ENCODE measurements around the gene MBP.

DNA sequence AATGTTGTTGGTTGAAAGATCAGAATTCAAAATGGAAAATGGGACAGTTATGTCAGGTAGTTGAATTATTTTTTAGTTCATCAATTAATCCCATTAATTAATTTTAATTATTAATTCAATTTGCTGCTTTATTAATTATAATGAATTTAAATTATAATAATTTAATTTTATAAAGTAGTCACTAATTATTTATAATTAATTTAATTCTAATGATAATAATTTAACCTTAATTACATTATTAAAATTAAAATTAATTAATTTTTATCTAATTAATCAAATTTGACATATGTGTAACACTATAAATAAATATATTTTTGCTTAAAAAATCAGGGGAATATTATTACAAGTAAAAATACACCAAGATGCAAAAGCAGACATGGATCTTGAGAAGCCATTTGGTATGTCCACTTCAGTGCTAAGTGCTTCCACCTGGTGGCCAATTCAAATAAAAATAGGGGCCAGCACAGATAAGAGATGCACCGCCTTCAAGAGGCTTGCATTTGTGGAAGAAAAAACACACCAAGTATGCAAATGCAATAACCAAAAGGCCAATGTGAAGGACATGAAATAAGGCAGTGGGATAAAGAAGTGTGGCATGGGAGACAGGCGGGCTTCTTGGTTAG, 73.2 kb downstream of the MBP start:
- TF ChIP-seq ZNF8 (CRISPR knock-in tag; IDR thresholded peaks at IDR 0.05) (peak; percentile 83), OSR1 (CRISPR knock-in tag; IDR thresholded peaks at IDR 0.05) (no peak)
- TF ChIP-seq, protein P1, sequence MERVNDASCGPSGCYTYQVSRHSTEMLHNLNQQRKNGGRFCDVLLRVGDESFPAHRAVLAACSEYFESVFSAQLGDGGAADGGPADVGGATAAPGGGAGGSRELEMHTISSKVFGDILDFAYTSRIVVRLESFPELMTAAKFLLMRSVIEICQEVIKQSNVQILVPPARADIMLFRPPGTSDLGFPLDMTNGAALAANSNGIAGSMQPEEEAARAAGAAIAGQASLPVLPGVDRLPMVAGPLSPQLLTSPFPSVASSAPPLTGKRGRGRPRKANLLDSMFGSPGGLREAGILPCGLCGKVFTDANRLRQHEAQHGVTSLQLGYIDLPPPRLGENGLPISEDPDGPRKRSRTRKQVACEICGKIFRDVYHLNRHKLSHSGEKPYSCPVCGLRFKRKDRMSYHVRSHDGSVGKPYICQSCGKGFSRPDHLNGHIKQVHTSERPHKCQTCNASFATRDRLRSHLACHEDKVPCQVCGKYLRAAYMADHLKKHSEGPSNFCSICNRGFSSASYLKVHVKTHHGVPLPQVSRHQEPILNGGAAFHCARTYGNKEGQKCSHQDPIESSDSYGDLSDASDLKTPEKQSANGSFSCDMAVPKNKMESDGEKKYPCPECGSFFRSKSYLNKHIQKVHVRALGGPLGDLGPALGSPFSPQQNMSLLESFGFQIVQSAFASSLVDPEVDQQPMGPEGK (CRISPR knock-in tag; IDR thresholded peaks at IDR 0.05; ENCODE audit: borderline replicate concordance): no peak

All from SK-N-SH treated with all-trans-retinoic acid at 6 μM for 48 hours (cell line).